Ectodermal cell (in vitro differentiated cells): ENCODE measurements around the gene FGR.
"Not testable (repeated sequence)": the region's sequence is repeated elsewhere in the genome, so short reads cannot be mapped to it uniquely, and the experiment has no call there.

ENCODE experiments used
- H3K27ac ChIP-seq: 2 replicates; pipeline ENCODE4 v1.7.0; 2013; ENCODE audit warnings: mild to moderate bottlenecking, low read depth, low read length; ENCODE audit not compliant: insufficient read depth, poor library complexity, severe bottlenecking
- H3K27me3 ChIP-seq: 2 replicates; pipeline ENCODE4 v1.7.0; 2013; ENCODE audit warnings: mild to moderate bottlenecking, low read length; ENCODE audit not compliant: insufficient read depth, control insufficient read depth, poor library complexity, severe bottlenecking
- H3K36me3 ChIP-seq: one replicate; pipeline ENCODE4 v1.7.0; 2013; ENCODE audit warnings: low read length; ENCODE audit not compliant: control insufficient read depth, insufficient read depth
- H3K4me1 ChIP-seq: one replicate; pipeline ENCODE4 v1.7.0; 2013; ENCODE audit warnings: low read length; ENCODE audit not compliant: control insufficient read depth, insufficient read depth
- H3K4me3 ChIP-seq: 2 replicates; pipeline ENCODE4 v1.7.0; 2013; ENCODE audit warnings: low read depth, low read length, control low read depth; ENCODE audit not compliant: insufficient read depth
- H3K9me3 ChIP-seq: 2 replicates; pipeline ENCODE4 v1.7.0; 2013; ENCODE audit warnings: mild to moderate bottlenecking, low read length, moderate library complexity; ENCODE audit not compliant: control insufficient read depth
- WGBS, 2 experiments: methylation state at CpG; one replicate each; pipeline ENCODE4 v1.1.7; 2013; ENCODE audit warnings: missing lambda C conversion rate in 2 of 2; 5-methylcytosine and 5-hydroxymethylcytosine counted together

FGR gene

DNA sequence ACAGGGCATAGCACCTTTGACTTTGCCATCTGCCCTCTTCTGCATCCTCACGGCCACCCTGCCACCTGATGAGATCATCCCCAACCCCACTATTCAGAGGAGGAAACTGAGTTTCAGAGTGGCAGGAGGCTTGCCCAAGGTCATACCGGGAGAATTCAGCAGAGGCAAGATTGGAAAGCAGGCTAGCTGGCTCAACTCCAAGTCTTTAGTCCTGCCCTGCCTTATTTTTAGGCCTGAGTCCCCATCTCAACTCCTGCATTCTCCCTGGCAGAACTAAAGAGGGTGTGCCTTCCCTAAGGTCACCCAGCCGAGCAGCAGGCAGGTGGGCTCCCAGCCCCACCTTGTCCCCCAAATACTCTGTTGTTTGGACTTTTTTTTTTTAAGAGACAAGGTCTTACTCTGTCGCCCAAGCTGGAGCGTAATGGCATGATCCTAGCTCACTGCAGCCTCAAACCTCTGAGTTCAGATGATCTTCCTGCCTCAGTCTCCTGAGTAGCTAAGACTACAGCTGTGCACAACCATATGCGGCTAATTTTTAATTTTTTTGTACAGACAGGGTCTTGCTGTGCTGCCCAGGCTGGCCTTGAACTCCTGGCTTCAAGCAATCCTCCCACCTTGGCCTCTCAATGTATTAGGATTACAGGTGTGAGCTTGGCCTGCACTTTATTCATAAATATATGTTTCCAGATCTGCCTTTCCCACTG is 13.8 kb upstream of the FGR start:
- H3K9me3 ChIP-seq: no peaks in the 10 kb centered on the region
- no peaks in the 10 kb centered on the region for H3K27me3 ChIP-seq
- H3K36me3 ChIP-seq: no peaks in the 10 kb centered on the region
- no peak overlapping the region for H3K27ac ChIP-seq
- H3K4me1 ChIP-seq: peaks cover 14% of the 10 kb centered on the region
- no peak overlapping the region for H3K4me3 ChIP-seq
- whole genome bisulfite sequencing, 2 experiments: 90% methylated on average over 6 of the region's 6 CpGs

DNA sequence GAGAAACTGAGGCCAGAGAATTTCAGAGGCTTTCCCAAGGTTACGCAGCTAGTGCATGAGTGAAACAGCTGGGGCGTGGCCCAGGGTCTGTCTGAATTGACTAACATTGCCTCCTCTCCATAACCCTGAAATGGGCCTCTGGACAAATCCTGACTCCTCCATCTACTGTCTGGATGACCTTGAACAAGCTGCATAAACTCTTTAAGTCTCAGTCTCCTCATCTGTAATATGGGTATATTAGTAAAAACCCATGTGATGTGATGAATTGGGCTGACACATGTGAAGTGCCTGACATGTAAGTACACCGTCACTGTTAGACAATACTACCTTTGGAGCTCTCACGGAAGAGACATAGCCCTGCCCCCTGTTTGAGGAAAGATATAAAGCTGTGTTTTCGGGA is 12.3 kb upstream of the FGR start:
- Histone ChIP-seq H3K27ac (no peak overlapping the region), H3K4me3 (no peak overlapping the region), H3K4me1 (peaks cover 14% of the 10 kb centered on the region), H3K9me3 (no peaks in the 10 kb centered on the region), H3K36me3 (no peaks in the 10 kb centered on the region), H3K27me3 (no peaks in the 10 kb centered on the region)
- WGBS, 2 experiments: 95 to 99% methylated on average over 5 of the region's 5 CpGs

DNA sequence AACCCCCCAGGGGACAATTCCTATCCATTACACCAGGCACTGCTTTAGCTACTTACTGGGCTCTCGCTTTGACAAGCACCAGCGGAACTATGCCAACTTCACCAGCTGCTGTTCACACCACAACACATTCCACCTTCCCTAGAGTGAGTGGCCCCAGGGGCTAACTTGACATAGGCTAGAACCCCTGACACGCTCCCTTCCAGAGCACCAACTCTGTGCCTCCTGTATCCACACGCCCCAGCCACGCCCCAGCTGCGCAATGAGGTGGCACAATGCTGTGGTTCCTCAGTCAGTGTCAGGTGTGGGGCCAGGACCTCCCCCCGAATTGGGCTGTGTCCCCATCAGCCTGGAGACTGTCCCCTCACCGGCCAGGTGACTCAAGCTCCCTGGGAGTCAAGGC is 11.7 kb upstream of the FGR start:
- H3K4me3 ChIP-seq: no peak overlapping the region
- H3K27me3 ChIP-seq: no peaks in the 10 kb centered on the region
- H3K36me3 ChIP-seq: no peaks in the 10 kb centered on the region
- no peak overlapping the region for H3K27ac ChIP-seq
- peaks cover 14% of the 10 kb centered on the region for H3K4me1 ChIP-seq
- WGBS, 2 experiments: 92 to 94% methylated on average over 8 of the region's 8 CpGs
- H3K9me3 ChIP-seq: no peaks in the 10 kb centered on the region

DNA sequence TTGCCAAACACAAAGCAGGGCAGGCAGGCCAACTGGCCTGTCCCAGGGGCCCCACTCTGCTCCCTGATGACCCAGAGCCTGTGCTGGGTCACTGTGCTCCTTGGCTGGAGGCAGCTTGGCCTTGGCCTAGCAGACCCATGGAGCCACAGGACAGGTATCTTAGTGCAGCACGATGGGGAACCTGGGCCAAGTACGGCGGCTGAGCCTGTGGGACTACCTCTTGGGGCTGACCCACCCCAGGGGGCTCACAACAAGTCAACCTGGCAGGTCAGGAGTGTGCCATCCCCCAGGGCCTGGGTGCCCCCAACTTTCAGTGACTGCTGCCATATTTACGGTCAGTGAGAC is 10.1 kb upstream of the FGR start:
- no peaks in the 10 kb centered on the region for H3K9me3 ChIP-seq
- H3K27me3 ChIP-seq: no peaks in the 10 kb centered on the region
- WGBS, 2 experiments: 95 to 98% methylated on average over 4 of the region's 4 CpGs
- no peak overlapping the region for H3K27ac ChIP-seq
- H3K4me3 ChIP-seq: no peak overlapping the region
- peaks cover 2% of the 10 kb centered on the region for H3K4me1 ChIP-seq
- no peaks in the 10 kb centered on the region for H3K36me3 ChIP-seq

DNA sequence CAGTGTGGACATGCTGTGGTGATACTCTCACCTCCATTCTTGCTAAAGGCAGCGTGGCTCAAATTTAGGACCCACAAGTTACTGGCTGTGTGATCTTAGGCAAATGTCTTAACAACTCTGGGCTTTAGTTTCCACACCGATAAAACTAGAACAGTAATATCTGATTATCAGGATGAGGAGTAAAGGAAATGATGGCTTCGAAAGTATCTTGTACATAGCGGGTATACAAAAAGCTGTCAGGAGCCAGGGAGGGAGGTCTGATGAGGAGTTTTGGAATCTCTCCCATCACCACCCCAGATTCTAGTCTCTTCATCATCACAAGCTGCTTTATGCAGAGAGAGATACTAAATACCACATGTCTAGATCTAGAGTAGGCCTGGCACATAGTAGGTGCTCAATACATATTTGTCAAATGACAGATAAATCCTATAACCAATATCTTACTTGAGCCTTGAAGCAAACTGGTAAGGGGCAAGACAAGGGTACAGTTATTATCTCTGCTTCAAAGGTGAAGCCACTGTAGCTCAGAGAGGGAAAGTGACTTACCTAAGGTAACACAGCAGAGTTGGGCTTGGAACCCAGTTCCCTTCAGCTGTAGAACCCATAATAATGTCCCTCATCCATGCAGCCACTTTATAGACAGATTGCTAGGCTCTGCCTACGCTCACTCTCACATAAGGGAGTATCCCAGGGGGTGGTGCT is 9.5 kb upstream of the FGR start:
- no peaks in the 10 kb centered on the region for H3K27me3 ChIP-seq
- no peaks in the 10 kb centered on the region for H3K9me3 ChIP-seq
- WGBS, 2 experiments: 95 to 96% methylated on average over 5 of the region's 5 CpGs

DNA sequence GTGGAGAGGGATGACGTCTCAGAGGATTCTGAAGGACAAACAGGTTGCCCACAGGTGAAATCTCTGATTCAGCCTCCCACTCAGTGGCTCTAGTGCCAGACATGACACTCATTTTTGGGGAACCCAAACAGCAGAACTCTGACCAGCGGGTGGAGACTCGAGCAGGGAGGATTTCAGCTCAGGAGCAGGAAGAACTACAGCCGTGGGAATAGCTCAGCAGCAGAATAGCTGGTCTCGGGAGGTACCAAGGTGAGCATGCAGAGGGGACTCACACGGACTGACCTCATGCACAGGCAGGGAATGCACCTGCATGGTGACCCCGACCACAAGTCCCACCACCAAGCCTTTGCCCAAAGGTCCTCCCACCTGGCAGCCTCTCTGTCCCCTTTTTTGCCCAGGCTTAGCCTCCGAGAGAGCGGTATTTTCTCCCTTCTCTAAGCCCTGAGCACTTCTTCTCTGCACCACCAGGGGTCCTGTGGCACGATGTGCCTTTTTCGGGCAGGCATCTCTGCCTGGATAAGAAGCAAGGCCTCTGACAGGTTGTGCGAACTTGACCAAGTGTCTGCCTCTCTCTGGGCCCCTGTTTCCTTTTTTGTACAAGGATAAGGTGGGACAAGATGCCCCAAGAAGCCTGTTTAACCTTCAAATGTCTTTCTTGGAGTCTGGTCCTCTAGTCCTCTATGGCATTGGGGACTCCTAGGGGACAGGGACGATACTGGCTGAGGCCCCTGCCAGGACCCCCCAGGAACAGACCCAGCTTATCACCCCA is 8.8 kb upstream of the FGR start:
- no peaks in the 10 kb centered on the region for H3K9me3 ChIP-seq
- H3K27me3 ChIP-seq: no peaks in the 10 kb centered on the region
- no peaks in the 10 kb centered on the region for H3K36me3 ChIP-seq
- WGBS, 2 experiments: 41 to 46% methylated on average over 13 of the region's 13 CpGs
- H3K27ac ChIP-seq: no peak overlapping the region
- H3K4me1 ChIP-seq: no peaks in the 10 kb centered on the region
- H3K4me3 ChIP-seq: no peak overlapping the region

More for the DNA sequence above, 9.5 kb upstream of the FGR start:
- no peak overlapping the region for H3K4me3 ChIP-seq
- H3K36me3 ChIP-seq: no peaks in the 10 kb centered on the region
- H3K27ac ChIP-seq: no peak overlapping the region
- no peaks in the 10 kb centered on the region for H3K4me1 ChIP-seq

DNA sequence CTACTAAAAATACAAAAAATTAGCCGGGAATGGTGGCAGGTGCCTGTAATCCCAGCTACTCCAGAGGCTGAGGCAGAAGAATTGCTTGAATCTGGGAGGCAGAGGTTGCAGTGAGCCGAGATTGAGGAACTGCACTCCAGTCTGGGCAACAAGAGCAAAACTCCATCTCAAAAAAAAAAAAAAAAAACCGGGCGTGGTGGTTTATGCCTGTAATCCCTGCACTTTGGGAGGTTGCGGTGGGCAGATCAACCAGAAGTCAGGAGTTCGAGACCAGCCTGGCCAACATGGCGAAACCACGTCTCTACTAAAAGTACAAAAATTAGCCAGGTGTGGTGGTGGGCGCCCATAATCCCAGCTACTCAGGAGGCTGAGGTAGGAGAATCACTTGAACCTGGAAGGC is 5.5 kb upstream of the FGR start:
- H3K4me1 ChIP-seq, H3K27me3 ChIP-seq, H3K36me3 ChIP-seq, H3K4me3 ChIP-seq, H3K27ac ChIP-seq, H3K9me3 ChIP-seq: not testable (repeated sequence)
- 94% methylated on average over 9 of the region's 9 CpGs for WGBS, 2 experiments

DNA sequence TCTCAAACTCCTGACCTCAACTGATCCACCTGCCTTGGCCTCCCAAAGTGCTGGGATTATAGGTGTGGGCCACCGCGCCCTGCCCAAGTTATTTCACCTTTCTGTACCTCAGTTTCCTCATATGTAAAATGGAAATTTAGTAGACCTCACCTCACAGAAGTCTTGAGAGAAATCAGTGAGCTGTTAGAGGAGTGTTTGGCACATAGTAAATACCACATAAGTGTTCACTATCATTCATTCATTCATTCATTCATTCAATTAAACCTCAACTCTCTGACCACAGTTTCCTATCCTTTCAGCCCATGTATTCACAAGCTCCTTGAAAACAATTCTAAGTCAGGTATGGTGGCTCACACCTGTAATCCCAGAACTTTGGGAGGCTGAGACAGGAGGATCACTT is 3.8 kb upstream of the FGR start:
- 87% methylated on average over 2 of the region's 2 CpGs; no CpG with 5 or more reads in 1 of the 2 experiments for WGBS, 2 experiments
- Histone ChIP-seq H3K9me3 (no peaks in the 10 kb centered on the region), H3K4me1 (no peaks in the 10 kb centered on the region), H3K27ac (no peak overlapping the region), H3K4me3 (no peak overlapping the region), H3K27me3 (peaks cover 21% of the 10 kb centered on the region), H3K36me3 (no peaks in the 10 kb centered on the region)

DNA sequence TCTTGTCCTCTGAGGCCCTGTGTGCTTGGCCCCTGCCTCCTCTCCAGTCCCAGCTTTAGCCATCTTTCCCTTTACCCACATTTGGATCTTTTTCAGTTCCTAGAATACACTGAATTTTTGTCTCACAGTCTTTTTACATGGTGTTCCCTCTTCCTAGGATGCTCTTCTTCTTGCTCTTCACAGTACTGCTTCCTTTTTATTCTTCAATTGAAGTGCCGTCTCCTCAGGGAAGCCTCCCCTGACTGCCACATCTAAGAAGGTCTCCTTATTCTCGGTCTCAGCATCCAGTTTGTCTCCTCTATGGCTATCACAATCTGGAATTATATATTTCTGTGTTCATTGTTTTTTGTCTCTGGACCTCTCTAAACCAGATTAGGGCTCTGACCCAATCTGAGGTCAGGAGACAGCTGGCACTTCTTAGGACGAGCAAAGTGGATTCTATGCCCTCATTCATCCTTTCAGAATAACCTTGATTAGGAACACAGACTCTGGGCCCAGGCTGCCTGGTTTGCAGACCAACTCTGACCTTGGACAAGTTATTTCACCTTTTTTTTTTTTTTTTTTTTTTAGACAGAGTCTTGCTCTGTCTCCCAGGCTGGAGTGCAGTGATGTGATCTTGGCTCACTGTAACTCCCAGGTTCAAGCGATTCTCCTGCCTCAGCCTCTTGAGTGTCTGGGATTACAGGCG is 3.2 kb upstream of the FGR start:
- WGBS, 2 experiments: 89 to 94% methylated on average over 5 of the region's 5 CpGs
- Histone ChIP-seq H3K27me3 (peaks cover 28% of the 10 kb centered on the region), H3K4me1 (no peaks in the 10 kb centered on the region), H3K27ac (no peak overlapping the region), H3K9me3 (no peaks in the 10 kb centered on the region), H3K36me3 (no peaks in the 10 kb centered on the region), H3K4me3 (no peak overlapping the region)
